Tibial artery (tissue), 4 donors: Measurements from ENCODE around the gene MOK.
A peak's percentile ranks its signal among the peaks of the same experiment; 100 is the strongest.

Experiments used
- DNase-seq, 2 donors: peaks; one replicate each; pipeline ENCODE4 v3.0.0-alpha.2; 2019
- H3K27ac ChIP-seq, 2 donors: fragments of 200-600 bp; sonication (generic) in 1 of 2; 1 replicate in 1 of 2; 2 replicates in 1 of 2; pipeline ENCODE4 v1.5.1; 2018 to 2019; ENCODE audit warnings: mild to moderate bottlenecking in 1 of 2
- H3K27me3 ChIP-seq, 2 donors: fragments of 200-600 bp; sonication (generic) in 1 of 2; one replicate each; pipeline versions ENCODE4 v1.5.1 to v1.6.0; 2016 to 2019
- H3K36me3 ChIP-seq, 3 donors: fragments of 200-600 bp; sonication (generic) in 2 of 3; one replicate each; pipeline ENCODE4 v1.5.1; 2016 to 2019; ENCODE audit warnings: mild to moderate bottlenecking in 2 of 3
- H3K4me1 ChIP-seq, 4 donors: fragments of 200-600 bp; sonication (generic) in 2 of 4; 1 replicate in 3 of 4; 2 replicates in 1 of 4; pipeline ENCODE4 v1.5.1; 2016 to 2019
- H3K4me3 ChIP-seq, 2 donors: fragments of 200-600 bp; sonication (generic) in 1 of 2; 1 replicate in 1 of 2; 2 replicates in 1 of 2; pipeline ENCODE4 v1.5.1; 2018 to 2019; ENCODE audit warnings: mild to moderate bottlenecking in 2 of 2
- H3K9me3 ChIP-seq, 3 donors: fragments of 200-600 bp; sonication (generic) in 1 of 3; one replicate each; pipeline ENCODE4 v1.5.1; 2016 to 2019
- CTCF ChIP-seq, 2 experiments: fragments of 200-600 bp in 1 of 2; fragments of 450-650 bp in 1 of 2; IDR thresholded peaks; one replicate each; pipeline ENCODE4 v1.5.1; 2017 to 2019; ENCODE audit warnings: antibody characterized with exemption in 2 of 2, mild to moderate bottlenecking in 1 of 2, moderate library complexity in 1 of 2
- intact Hi-C: fragments of 100-400 bp; cut with DNase I; formaldehyde crosslinking; loops from one replicate; pipeline ENCODE4 v1.15.0; 2023; ENCODE audit warnings: low total_unique reads

The MOK gene

DNA sequence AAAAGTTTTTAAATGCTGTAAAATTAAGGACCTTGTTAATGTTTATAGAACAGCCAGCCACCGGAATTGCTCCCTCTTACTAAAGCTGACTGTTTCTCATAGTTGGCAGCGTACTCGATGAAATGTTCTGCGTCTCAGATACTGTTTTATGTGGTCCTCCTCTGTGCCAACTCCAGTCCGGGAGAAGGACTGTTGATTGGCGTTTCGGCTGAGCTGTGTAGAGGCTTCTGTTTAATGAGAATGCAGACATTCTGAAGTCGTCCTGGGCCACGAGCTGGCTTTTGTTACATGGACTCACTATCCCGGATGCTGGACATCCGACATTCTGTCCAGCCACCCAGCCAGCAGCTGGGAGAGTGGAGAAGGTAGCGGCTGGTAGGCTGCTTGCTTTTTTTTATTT is 89.9 kb downstream of the MOK start:
- no peak for TF ChIP-seq CTCF (IDR thresholded peaks at IDR 0.05)
- H3K27ac ChIP-seq: peak overlapping the region in 1 of 2 donors; percentile 28
- no peaks in the 10 kb centered on the region for H3K27me3 ChIP-seq
- peaks cover 0 to 20% (median 12%) of the 10 kb centered on the region in 4 donors for H3K4me1 ChIP-seq
- H3K9me3 ChIP-seq: no peaks in the 10 kb centered on the region
- intact Hi-C loops: no loop called here
- H3K36me3 ChIP-seq: peaks cover 0 to 48% (median 15%) of the 10 kb centered on the region in 3 donors
- H3K4me3 ChIP-seq: no peak overlapping the region
- DNase-seq: peak in 1 of 2 donors; percentile 45

DNA sequence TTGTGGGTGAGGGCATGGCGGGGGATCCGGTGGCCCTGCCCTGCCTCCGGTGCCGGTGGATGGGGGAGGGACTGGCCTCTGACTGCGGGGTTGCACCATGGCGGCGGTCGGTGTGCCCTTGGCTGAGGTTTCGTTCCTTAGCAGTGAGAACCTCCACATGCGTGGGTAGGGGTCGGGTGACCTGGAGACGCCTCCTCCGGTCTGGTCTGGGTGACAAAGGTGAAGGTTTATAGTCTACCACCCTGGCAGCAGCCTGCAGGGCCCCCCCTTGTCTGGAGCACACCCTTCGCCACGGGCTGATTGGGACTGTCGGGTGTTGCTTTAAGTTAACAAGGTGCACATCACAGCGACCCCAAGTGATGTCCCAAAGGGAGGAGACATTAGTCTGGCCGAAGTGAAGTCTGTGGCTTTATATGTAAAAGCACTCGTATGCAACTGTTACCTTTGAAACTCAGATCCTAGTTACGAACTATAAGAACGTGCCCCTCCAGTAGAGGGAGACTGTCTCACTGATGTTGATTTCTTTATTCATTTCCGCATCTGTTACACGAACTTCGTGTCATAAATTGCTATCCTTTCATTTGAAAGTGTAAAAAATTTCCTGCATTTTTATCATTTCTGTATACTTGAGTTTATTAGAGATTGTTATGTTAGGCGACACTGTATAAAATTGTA is 90.8 kb downstream of the MOK start:
- H3K4me3 ChIP-seq: no peak overlapping the region
- DNase-seq: peak in 1 of 2 donors; percentile 52
- intact Hi-C loops: no loop called here
- H3K9me3 ChIP-seq: no peaks in the 10 kb centered on the region
- H3K36me3 ChIP-seq: peaks cover 5 to 45% (median 19%) of the 10 kb centered on the region in 3 donors
- H3K27me3 ChIP-seq: no peaks in the 10 kb centered on the region
- no peak for TF ChIP-seq CTCF (IDR thresholded peaks at IDR 0.05)
- H3K4me1 ChIP-seq: peaks cover 0 to 20% (median 12%) of the 10 kb centered on the region in 4 donors
- H3K27ac ChIP-seq: no peak overlapping the region

- Histone ChIP-seq H3K4me3 (no peak overlapping the region), H3K36me3 (peaks cover 11 to 50% (median 21%) of the 10 kb centered on the region in 3 donors), H3K27ac (no peak overlapping the region), H3K27me3 (no peaks in the 10 kb centered on the region), H3K9me3 (no peaks in the 10 kb centered on the region), H3K4me1 (peaks cover 0 to 20% (median 12%) of the 10 kb centered on the region in 4 donors)
- intact Hi-C loops: no loop called here
- peak in 1 of 2 donors; percentile 25 for DNase-seq
- TF ChIP-seq CTCF (IDR thresholded peaks at IDR 0.05): no peak
Observed at GRCh38 chr14:102213470-102213869, 91.5 kb downstream of the MOK start.

- Histone ChIP-seq H3K9me3 (no peaks in the 10 kb centered on the region), H3K4me1 (peaks cover 0 to 20% (median 12%) of the 10 kb centered on the region in 4 donors), H3K4me3 (no peak overlapping the region), H3K36me3 (peaks cover 13 to 56% (median 26%) of the 10 kb centered on the region in 3 donors), H3K27me3 (no peaks in the 10 kb centered on the region), H3K27ac (no peak overlapping the region)
- intact Hi-C loops: no loop called here
- no peak for TF ChIP-seq CTCF (IDR thresholded peaks at IDR 0.05)
- no peak for DNase-seq
Observed at GRCh38 chr14:102212845-102213244, 92.1 kb downstream of the MOK start.

- intact Hi-C loops: no loop called here
- Histone ChIP-seq H3K4me1 (peaks cover 0 to 20% (median 12%) of the 10 kb centered on the region in 4 donors), H3K36me3 (peaks cover 13 to 59% (median 26%) of the 10 kb centered on the region in 3 donors), H3K9me3 (no peaks in the 10 kb centered on the region), H3K27me3 (no peaks in the 10 kb centered on the region), H3K27ac (no peak overlapping the region), H3K4me3 (no peak overlapping the region)
- DNase-seq: no peak
- no peak for TF ChIP-seq CTCF (IDR thresholded peaks at IDR 0.05)
Observed at GRCh38 chr14:102212356-102212755, 92.6 kb downstream of the MOK start.
